Fibroblast of the conjunctiva (primary cell): ENCODE data around the gene ADGRG3.

Experiments used
- DNase-seq: peaks from one replicate; pipeline ENCODE4 v3.0.0-alpha.2; 2010; ENCODE audit warnings: low read depth

The ADGRG3 gene

GRCh38 chr16:57736419-57737351 is 68.6 kb downstream of the ADGRG3 start:
- peak; percentile 28 for DNase-seq

DNA sequence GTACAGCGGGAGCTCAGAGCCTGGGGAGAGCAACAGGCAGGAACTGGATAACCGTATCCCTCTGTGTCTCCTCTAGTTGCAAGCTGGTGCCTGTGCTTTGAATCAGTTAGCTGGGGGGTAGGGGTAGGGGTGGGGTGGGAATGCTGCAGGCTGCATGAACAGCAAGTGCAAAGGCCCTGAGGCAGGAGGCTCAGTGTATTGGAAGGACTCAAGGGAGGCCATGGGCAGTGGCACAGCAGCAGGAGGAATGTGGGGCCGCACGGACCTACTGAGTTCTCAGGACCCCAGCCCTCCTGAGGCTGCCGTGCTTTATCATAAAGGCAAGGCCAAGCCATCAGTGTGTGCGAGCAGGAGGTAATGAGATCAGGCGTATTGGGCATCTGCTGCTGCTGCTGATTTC is 70.7 kb downstream of the ADGRG3 start:
- no peak for DNase-seq
